Stimulated activated CD8-positive, alpha-beta memory T cell treated with anti-CD3 and anti-CD28 coated beads, Interleukin-15, amount 100 ng/mL, for 48 hours (primary cell): Measurements from ENCODE around the gene RCAN1.
"Not testable (repeated sequence)": the region's sequence is repeated elsewhere in the genome, so short reads cannot be mapped to it uniquely, and the experiment has no call there.

Experiments used
- DNase-seq, 2 donors: peaks; one replicate each; pipeline ENCODE4 v3.0.0-alpha.2; 2020; ENCODE audit warnings: low read depth in 2 of 2

RCAN1 gene

DNA sequence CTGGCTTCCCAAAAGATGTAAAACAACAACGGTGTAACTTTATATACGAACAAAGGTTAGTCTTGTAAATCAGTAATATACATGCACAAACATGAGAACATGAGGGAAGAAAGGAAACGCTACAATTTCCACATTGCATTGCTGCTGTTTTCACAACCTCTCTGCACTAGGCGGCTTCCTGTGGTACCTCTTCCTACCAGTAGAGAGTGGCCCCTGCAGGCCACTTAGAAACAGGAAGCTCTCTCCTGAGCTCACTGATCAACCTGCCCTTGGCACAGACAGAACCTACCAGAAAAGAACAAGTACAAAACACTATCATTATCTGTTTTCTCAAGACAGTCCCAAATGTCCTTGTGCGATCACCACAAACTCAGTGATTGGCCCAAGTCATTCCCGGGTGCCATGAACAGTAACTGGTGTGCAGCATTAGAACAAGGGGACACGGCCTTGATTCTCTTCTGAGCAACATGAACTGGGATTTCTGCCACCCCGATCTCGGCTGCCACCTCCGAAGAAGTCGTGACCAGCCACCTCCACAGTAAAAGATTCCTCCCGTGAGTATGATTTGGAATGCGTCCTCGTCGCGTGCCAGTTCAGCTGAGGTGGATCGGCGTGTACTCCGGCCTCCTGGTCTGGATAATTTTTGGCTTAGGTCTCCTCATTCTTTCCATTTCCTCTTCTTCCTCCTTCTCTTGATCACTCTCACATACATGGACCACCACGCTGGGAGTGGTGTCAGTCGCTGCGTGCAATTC is 97.2 kb downstream of the RCAN1 start:
- DNase-seq = no peak

DNA sequence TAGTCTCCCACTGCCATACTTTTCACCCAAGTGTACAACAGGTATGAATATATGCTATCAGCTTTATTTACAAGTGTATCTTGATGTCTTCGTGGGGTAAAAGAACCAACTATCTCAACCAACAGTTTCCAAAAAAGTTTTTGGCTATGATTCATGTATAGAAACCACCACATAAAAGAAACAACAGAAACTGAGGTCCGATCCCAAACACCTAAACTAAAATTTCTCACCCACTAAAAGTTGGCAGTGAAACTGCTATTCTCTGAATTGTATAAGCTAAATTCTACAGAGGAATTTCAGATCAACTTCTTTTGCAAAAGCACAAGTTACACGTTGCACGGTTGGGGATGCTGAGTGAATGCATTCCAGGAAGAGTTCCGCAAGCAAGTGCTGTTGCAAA is 97.9 kb downstream of the RCAN1 start:
- DNase-seq = no peak

DNA sequence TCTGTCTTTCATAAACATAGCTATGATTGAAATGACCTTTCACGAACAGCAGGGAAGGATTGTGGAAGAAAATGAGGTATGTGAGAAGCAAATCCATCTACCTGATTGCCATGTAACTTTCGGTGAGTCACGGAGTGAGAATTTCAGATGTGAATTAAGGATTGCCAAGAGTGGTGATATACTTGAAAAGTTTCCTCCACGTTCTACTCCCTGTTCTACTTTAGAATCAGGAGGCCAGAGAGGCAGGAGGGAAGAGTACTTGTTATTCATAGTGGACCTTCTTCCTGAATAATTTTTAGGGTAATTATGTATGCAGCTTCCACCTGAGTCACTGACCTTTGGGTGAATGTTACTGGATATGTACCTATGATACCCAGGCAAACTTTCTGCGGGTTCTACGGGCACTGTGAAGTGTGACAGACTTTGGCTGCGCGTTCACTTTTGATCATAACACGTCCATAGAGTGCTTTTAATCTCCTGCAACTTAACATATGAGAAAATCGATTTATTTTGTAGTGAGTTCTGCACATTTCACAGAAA is 100.3 kb downstream of the RCAN1 start:
- no peak for DNase-seq

DNA sequence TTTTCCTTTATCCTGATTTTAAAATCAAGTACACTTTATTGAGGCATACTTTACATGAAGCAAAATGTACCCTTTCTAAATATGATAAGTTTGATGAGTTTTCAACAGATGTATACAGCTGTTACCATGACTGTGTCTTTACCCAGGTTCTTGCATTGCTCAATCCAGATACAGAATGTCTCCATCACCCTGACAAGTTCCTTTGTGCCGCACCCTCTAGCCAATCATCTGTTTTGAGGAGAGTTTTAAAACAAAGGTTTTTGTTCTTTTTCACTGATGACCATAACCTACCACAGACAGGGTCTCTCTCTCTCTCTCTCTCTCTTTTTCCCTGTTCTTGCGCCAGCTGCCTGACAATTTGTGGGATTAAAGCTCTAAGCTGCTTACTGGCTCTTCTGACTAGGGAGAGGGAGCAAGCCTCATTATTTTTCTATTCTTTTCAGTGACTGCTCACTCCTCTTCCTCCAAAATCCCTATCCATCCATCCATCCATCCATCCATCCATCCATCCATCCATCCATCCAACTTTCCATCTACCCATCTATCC is 101.7 kb downstream of the RCAN1 start:
- no peak for DNase-seq

DNA sequence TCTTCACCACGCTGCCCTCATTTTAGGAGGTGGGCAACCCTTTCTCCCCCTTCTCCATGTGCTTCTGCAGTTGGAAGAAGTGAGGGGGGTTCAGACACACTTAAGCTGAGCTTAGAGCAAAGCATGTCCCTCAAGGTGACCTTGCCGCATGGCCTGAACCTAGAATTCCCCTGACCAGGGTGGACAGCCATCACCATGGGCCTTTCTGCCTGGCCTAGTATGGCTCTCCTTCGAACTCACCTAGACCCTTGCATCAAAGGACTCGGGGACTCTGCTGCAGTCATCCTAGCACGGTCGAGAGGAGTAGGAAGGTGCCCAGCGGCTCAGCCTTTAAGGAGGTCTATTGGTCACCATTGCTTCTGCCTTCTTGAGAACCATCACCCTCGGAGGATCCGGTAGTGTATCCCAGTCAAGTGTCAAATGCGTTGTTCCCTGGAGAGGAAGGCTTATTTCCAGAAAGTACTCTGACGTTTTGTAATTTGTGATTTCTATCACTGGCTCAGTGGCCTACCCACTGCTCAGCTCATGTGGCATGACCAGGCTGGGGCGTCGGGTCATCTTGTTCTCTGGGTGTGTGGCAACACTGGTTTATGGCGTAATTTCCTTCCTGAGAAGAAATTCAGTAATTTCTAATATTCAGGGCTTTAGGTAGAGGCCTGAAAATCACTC is 103.0 kb downstream of the RCAN1 start, which contains the start of gene KCNE1:
TSS of gene KCNE1 (minus strand) at position 424 of the 669 bp plus-strand sequence. CDS start 62,576 bp downstream, outside the sequence.
- DNase-seq = no peak

DNA sequence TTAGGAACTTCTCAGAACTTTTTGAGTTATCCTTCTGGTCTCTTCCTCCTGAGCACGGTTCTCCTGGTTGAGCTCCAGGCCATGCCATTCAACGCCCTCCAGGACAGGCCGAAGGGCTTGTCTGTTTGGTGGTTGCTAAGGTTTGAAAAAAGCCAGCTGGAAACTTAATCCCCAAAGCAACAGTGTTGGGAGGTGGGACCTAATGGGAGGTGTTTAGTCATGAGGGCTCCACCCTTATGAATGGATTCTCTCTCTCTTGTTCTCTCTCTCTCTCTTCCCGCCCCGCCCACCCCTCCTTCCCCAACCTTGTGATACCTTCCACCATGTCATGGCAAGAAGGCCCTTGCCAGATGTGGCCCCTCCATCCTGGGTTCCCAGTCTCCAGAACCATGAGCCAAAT is 103.7 kb downstream of the RCAN1 start:
- DNase-seq = no peak

DNA sequence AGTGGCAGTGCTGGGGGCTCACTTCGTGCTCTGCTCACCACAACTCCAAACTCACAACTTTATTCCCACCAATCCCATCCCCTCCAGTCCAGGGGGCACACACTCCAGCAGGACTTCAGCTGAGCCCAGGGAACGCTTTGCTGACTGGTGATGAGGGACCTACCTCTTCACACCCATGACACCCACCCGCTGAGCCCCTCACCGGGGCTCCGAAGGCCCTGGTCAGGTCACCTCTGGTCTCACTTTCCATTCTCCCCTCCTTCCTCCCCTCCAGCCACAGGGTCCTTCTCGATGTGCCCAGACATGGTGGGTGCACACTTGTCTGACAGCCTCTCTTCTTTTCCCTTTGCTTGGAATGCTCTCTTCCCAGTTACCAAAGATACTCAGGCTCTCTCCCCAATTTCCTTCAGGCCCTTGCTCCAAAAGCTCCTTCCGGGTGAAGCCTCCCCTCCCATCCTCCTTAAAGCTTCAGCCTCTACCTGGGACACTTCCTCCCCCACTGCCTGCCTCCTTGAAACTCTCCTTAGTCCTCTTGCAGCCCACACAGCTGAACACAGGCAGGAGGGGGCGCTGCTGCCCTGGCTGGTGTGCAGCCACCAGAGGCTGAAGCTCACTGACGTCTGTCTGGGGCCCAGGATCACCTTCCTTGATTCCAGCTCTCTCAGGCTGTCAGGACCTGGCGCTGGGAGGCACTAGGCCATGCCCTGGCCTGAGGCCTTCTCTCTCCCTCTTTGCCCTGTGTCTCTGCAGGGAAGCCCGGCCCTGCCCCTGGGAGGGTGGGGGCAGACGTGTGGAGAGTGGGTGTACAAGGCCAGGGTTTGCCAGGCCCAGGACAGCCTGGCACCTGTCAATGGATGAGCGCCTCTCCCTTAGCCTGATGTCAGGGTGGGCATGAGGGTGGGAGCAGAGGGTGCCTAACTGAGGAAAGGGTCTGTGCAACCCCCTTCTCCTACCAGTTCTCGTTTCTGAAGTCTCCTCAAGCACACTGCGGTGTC is 104.5 kb downstream of the RCAN1 start:
- peak; percentile 37 to 45 for DNase-seq

DNA sequence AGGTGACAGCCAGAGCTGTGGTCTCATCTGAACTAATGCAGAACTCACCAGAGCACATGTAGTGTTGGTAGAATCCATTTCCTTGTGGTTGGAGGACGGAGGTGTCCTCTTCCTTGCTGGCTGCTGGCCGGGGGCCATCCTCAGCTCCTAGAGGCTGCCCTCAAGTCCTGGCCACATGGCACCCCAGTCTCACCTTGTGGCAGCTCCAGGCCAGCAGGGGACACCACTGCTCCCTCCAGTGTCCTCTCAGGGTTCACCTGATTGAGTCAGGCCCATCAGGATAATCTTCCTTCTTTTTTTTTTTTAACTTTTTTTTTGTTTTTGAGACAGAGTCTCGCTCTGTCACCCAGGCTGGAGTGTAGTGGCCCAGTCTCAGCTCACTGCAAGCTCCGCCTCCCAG is 105.8 kb downstream of the RCAN1 start:
- DNase-seq = no peak

DNA sequence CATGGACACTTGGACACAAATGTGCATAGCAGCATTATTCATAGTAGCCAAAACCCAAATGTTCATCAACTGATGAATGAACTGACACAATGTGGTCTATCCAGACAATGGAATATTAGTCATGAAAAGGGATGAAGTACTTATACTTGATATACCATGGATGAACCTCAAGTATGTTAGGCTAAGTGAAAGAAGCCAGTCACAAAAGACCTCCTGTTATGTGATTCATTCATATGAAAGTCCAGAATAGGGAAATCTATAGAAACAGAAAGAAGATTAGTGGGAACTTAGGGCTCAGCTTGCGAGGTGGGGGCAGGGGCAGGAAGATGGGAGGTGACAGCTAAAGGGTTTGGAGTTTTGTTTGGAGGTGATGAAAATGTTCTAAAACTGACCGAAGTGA is 110.3 kb downstream of the RCAN1 start:
- DNase-seq = no peak

DNA sequence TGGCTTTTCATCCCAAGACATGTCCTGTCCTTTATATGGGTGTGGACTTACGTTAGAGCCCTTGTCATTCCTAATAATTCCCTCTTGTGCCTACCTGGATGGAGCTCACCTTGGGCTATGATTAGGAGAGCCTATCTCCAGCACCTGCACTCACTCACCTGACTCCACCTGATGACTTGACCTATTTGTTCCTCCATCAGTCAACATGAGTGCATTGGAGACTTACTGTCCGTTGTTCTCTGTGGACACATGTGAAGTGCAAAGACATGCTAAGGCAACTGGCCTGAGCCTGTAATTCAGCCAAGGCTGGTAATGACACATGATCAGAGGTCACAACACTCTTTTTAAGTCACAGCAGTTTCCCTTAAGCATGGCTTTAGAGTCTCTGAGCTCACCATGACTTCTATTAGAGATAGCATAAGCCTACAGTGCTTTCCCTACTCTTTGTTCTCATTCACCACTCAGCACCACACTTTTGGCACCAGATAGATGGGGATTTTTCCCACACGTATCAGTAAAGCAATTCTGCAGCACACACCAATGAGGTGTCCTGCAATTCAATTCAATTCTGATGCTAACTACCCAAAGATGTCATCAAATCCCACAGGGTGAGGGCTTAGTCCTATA is 112.3 kb downstream of the RCAN1 start:
- no peak for DNase-seq

DNA sequence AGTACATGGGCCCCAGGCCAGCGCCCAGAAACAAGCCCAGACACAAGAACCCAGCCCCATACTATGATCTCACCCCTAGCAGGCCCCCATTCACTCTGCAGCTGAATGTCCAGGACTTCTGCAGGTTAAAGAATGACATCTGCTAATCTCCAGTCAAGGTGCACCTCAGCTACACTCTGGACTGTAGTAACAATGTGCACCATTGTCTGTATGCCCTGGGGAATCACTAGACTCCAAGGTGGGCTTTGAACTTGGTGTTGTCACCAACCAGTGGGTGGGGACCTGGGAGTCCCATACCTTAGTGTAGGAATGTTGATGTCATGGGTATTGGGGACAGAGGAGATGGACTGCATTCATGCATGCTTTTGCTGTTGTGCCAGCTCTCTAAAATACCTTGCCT is 113.2 kb downstream of the RCAN1 start:
- DNase-seq = no peak

DNA sequence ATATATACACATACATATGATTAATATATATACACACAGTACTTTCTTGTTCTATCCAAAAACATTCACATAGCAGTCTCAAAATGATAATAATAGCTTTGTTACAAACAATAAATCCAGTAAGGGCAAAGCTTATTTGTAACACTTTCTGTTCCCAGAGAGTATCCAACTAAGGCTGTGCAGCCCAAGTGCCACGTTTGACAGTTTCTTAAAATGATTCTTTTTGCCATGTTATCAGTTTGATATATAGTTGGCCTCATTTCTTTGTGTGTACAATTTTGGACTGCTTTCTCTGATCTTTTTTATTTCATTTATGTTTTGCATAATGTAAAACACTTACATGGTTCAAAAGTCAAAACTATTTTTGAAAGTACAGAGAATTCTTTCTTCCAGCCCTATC is 114.7 kb downstream of the RCAN1 start:
- DNase-seq = no peak

DNA sequence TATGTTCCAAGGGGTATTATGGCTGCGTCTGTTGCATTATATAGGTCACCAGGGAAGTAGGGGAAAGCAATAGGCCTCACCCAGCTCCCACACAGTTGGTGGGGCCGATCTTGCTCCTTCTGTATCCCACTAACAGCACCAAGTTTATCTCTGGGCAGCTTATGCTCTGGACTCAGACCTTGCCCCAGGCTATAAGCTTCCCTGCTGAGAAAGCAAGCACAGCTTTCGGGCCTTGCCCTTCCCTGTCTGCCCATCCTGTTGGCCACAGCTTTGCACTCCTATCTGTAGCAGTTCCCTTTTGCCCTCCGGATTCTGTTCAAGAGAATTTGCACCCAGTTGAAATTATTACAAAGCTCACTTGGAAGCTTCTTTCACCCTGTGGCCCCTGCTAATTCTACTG is 115.8 kb downstream of the RCAN1 start:
- no peak for DNase-seq

DNA sequence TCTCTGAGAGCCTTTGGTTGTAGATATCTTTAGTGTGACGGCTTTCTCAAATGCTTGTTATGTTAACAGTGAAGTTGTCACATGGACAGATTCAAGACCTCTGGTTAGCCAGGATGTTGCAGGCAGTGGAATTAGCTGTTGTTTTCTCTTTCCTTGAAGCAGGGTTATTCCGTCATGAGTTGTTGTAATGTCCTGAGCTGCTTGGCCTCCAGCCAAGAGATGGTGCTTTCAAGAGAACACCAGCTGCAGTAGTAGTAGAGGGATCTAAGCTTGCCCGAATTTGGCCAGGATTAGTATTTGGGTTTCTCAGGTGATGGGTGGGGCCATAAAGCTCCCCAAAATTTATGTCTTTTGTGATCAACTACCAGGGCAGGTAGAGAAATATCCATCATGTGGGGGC is 116.3 kb downstream of the RCAN1 start:
- no peak for DNase-seq

DNA sequence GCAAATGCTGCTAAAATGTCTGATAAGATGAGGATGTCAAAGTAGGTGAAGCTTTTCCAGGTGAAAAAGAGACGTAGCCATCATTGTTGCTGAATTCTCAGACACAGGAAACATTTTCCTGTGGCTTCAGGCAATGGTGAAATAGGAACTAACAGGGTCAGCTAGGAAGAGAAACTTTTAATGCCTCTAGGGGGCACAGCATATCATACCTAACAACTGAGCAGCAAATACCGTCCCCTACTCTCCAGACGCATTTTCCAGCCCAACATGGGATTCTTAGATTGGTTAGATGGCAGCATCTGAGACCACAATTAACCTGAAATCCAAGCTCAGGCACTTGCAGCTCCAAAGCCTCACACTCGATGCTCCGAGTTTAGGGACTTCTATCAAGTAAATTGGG is 131.1 kb downstream of the RCAN1 start:
- DNase-seq = not testable (repeated sequence)

DNA sequence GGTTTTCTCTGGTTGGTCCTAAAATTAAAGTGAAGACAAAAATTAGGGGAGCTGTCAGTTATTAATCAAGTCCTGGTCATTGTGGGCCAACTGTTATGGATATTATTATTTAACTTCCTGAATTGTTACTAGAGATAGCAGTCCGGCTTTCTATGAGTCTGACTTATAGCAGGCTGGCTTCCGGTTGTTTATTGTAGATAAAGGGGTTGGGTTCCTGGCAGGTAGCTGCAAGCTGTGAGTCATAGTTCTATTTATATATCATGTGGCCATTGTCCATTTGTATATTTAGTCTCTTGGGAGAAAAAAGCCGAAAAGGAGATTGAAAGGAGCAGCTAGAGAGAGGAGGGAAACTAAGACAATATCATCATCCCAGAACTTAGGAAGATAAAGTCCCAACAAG is 131.5 kb downstream of the RCAN1 start:
- not testable (repeated sequence) for DNase-seq

DNA sequence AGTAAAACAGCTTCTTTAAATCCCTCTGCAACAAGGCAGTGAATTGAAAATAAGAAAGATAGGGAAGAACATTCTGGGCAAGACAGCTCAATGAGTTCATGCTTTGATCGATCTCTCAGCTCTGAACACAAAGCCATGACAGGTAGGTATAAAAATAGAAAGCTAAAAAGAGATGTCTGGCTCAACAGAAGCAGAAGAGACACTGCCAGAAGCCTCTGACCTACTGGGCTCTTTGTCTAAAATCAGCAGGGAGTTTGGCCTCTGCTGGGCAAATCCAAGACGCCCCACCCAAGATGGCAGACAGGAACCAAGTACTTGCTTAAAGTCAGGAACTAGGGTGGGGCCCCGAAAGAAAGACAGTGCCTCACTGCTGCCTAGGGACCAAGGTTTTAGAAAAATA is 147.6 kb downstream of the RCAN1 start:
- not testable (repeated sequence) for DNase-seq
